Activated CD4-positive, alpha-beta T cell treated with anti-CD3 and anti-CD28 coated beads, Interleukin-2, amount 10 ng/mL, durations not matched to agents 7 days and 5 days (primary cell): ENCODE results near the gene TRPM4. TPM values are rescaled to one million over a fixed set of nuclear protein-coding genes. Genes with fewer than 3 reads are reported as not detected.

ENCODE experiments used
- CTCF ChIA-PET: fragments of 350-600 bp; sonication (Branson Sonifier 250); formaldehyde crosslinking; loops from one replicate; lab custom pipeline; 2021; ENCODE audit warnings: antibody characterized with exemption; lab: Charles Lee
- POLR2A ChIA-PET: fragments of 350-600 bp; sonication (Branson Sonifier 250); formaldehyde crosslinking; loops from one replicate; lab custom pipeline; 2021; ENCODE audit warnings: antibody characterized with exemption; lab: Charles Lee
- DNase-seq: peaks from one replicate; pipeline ENCODE4 v3.0.0-alpha.2; 2020
- H3K27ac Mint-ChIP-seq: one replicate; pipeline ENCODE4 v1.8.0; 2021; ENCODE audit warnings: mild to moderate bottlenecking, moderate library complexity, mixed read lengths
- H3K27me3 Mint-ChIP-seq: one replicate; pipeline ENCODE4 v1.8.0; 2021; ENCODE audit warnings: mixed read lengths
- H3K36me3 Mint-ChIP-seq: one replicate; pipeline ENCODE4 v1.8.0; 2021; ENCODE audit warnings: low read depth, mixed read lengths
- H3K4me1 Mint-ChIP-seq: one replicate; pipeline ENCODE4 v1.8.0; 2021; ENCODE audit warnings: mixed read lengths
- H3K4me3 Mint-ChIP-seq: one replicate; pipeline ENCODE4 v1.8.0; 2021; ENCODE audit warnings: mild to moderate bottlenecking, moderate library complexity, mixed read lengths
- H3K9me3 Mint-ChIP-seq: one replicate; pipeline ENCODE4 v1.8.0; 2021; ENCODE audit warnings: mixed read lengths
- total RNA-seq, 2 experiments: library from RNA; stranded (reverse); gene quantifications; one replicate each; pipeline ENCODE4 v1.2.3, GENCODE V29; 2021

Gene TRPM4
- under 1 TPM; 0.25 to 0.33 TPM for total RNA-seq

GRCh38 chr19:49157445-49158224, at the start of gene TRPM4:
TRPM4 (plus strand) TSS chr19:49157792; CDS start chr19:49157867, 75 bp downstream.
- POLR2A ChIA-PET: no interaction called here
- H3K4me1 Mint-ChIP-seq: peaks cover 4% of the 10 kb centered on the region
- peak; percentile 49 for DNase-seq
- no peak within 1 kb of the TSS for H3K4me3 Mint-ChIP-seq
- no peak within 1 kb of the TSS for H3K27ac Mint-ChIP-seq
- CTCF ChIA-PET: no interaction called here
- no peaks in the 10 kb centered on the region for H3K9me3 Mint-ChIP-seq
- peaks cover 51% of the 10 kb centered on the region for H3K27me3 Mint-ChIP-seq
- H3K36me3 Mint-ChIP-seq: no peaks in the 10 kb centered on the region

- POLR2A ChIA-PET: no interaction called here
- Mint-ChIP-seq H3K27ac (peak overlapping the region; percentile 22), H3K4me3 (no peak overlapping the region), H3K9me3 (no peaks in the 10 kb centered on the region), H3K4me1 (peaks cover 12% of the 10 kb centered on the region), H3K27me3 (no peaks in the 10 kb centered on the region), H3K36me3 (peaks cover 36% of the 10 kb centered on the region)
- DNase-seq: no peak
- CTCF ChIA-PET: interaction anchor here (1.2 to 4.1 kb wide), 3 partner anchors 9 to 90 kb away, joined by 3 to 14 read pairs (median 6); no protein-coding TSS in a partner anchor
Measured at GRCh38 chr19:49109051-49109450, 48.5 kb upstream of the TRPM4 start.

- ChIA-PET CTCF (interaction anchor here (1.2 to 4.1 kb wide), 3 partner anchors 9 to 89 kb away, joined by 3 to 14 read pairs (median 6); no protein-coding TSS in a partner anchor), POLR2A (no interaction called here)
- Mint-ChIP-seq H3K4me1 (peaks cover 12% of the 10 kb centered on the region), H3K9me3 (no peaks in the 10 kb centered on the region), H3K27me3 (no peaks in the 10 kb centered on the region), H3K36me3 (peaks cover 35% of the 10 kb centered on the region), H3K27ac (no peak overlapping the region), H3K4me3 (no peak overlapping the region)
- DNase-seq: no peak
Measured at GRCh38 chr19:49109569-49110233, 47.9 kb upstream of the TRPM4 start.

- no peak overlapping the region for H3K27ac Mint-ChIP-seq
- H3K9me3 Mint-ChIP-seq: no peaks in the 10 kb centered on the region
- no peak overlapping the region for H3K4me3 Mint-ChIP-seq
- peaks cover 17% of the 10 kb centered on the region for H3K4me1 Mint-ChIP-seq
- no peaks in the 10 kb centered on the region for H3K27me3 Mint-ChIP-seq
- H3K36me3 Mint-ChIP-seq: peaks cover 28% of the 10 kb centered on the region
- no peak for DNase-seq
- CTCF ChIA-PET: interaction anchor here (4.1 kb wide), 1 partner anchor 13 kb away, joined by 14 read pairs; no protein-coding TSS in a partner anchor
- POLR2A ChIA-PET: no interaction called here
Measured at GRCh38 chr19:49110567-49110966, 47.0 kb upstream of the TRPM4 start.

GRCh38 chr19:49111218-49111998, 46.2 kb upstream of the TRPM4 start:
- H3K36me3 Mint-ChIP-seq: peaks cover 24% of the 10 kb centered on the region
- no peaks in the 10 kb centered on the region for H3K9me3 Mint-ChIP-seq
- DNase-seq: no peak
- no peak overlapping the region for H3K4me3 Mint-ChIP-seq
- peaks cover 17% of the 10 kb centered on the region for H3K4me1 Mint-ChIP-seq
- H3K27me3 Mint-ChIP-seq: no peaks in the 10 kb centered on the region
- H3K27ac Mint-ChIP-seq: no peak overlapping the region
- POLR2A ChIA-PET: no interaction called here
- CTCF ChIA-PET: interaction anchor here (4.1 kb wide), 1 partner anchor 14 kb away, joined by 14 read pairs; no protein-coding TSS in a partner anchor

- POLR2A ChIA-PET: interaction anchor here (0.6 to 0.7 kb wide), 2 partner anchors 14 to 21 kb away, joined by 3 to 6 read pairs; no protein-coding TSS in a partner anchor
- Mint-ChIP-seq H3K9me3 (no peaks in the 10 kb centered on the region), H3K27ac (peak within 1 kb of the TSS; percentile 13), H3K4me1 (peaks cover 31% of the 10 kb centered on the region), H3K27me3 (no peaks in the 10 kb centered on the region), H3K4me3 (peak within 1 kb of the TSS; percentile 72), H3K36me3 (peaks cover 4% of the 10 kb centered on the region)
- CTCF ChIA-PET: interaction anchor here (1.0 to 3.1 kb wide), 21 partner anchors 9 to 121 kb away, joined by 3 to 24 read pairs (median 4); partner anchors contain the start of genes CGB7, GYS1 and RUVBL2
- DNase-seq: peak; percentile 65
Measured at GRCh38 chr19:49113762-49114629, 43.6 kb upstream of the TRPM4 start, which contains the start of gene LIN7B. LIN7B (plus strand) TSS chr19:49114370; CDS start chr19:49114405, 35 bp downstream.

- H3K36me3 Mint-ChIP-seq: no peaks in the 10 kb centered on the region
- peak overlapping the region; percentile 72 for H3K4me3 Mint-ChIP-seq
- POLR2A ChIA-PET: no interaction called here
- H3K9me3 Mint-ChIP-seq: no peaks in the 10 kb centered on the region
- H3K27ac Mint-ChIP-seq: peak overlapping the region; percentile 13
- DNase-seq: peak; percentile 54
- CTCF ChIA-PET: interaction anchor here (0.8 to 3.1 kb wide), 21 partner anchors 10 to 121 kb away, joined by 3 to 24 read pairs (median 4); partner anchors contain the start of genes CGB7, GYS1 and RUVBL2
- no peaks in the 10 kb centered on the region for H3K27me3 Mint-ChIP-seq
- peaks cover 31% of the 10 kb centered on the region for H3K4me1 Mint-ChIP-seq
Measured at GRCh38 chr19:49114630-49115363, 42.8 kb upstream of the TRPM4 start.

GRCh38 chr19:49116544-49116943, 41.0 kb upstream of the TRPM4 start:
- POLR2A ChIA-PET: no interaction called here
- H3K4me3 Mint-ChIP-seq: peak overlapping the region; percentile 72
- no peaks in the 10 kb centered on the region for H3K36me3 Mint-ChIP-seq
- H3K4me1 Mint-ChIP-seq: peaks cover 35% of the 10 kb centered on the region
- H3K9me3 Mint-ChIP-seq: no peaks in the 10 kb centered on the region
- H3K27ac Mint-ChIP-seq: peak overlapping the region; percentile 0
- H3K27me3 Mint-ChIP-seq: peaks cover 9% of the 10 kb centered on the region
- CTCF ChIA-PET: interaction anchor here (1.1 to 2.0 kb wide), 3 partner anchors 10 to 18 kb away, joined by 3 to 9 read pairs (median 7); no protein-coding TSS in a partner anchor
- DNase-seq: no peak

GRCh38 chr19:49117677-49118564, 39.7 kb upstream of the TRPM4 start:
- POLR2A ChIA-PET: no interaction called here
- no peak for DNase-seq
- peaks cover 12% of the 10 kb centered on the region for H3K27me3 Mint-ChIP-seq
- peak overlapping the region; percentile 82 for H3K4me3 Mint-ChIP-seq
- H3K36me3 Mint-ChIP-seq: no peaks in the 10 kb centered on the region
- H3K4me1 Mint-ChIP-seq: peaks cover 35% of the 10 kb centered on the region
- CTCF ChIA-PET: interaction anchor here (1.4 to 2.0 kb wide), 4 partner anchors 12 to 125 kb away, joined by 5 to 9 read pairs (median 8); partner anchors contain the start of genes GYS1 and RUVBL2
- H3K27ac Mint-ChIP-seq: peak overlapping the region; percentile 86
- H3K9me3 Mint-ChIP-seq: no peaks in the 10 kb centered on the region
